Measurements from ENCODE around the gene KISS1. TPM values are rescaled to one million over a fixed set of nuclear protein-coding genes. Genes with fewer than 3 reads are reported as not detected.

The KISS1 gene
- total RNA-seq, 1 donor from 2014 or later: not detected

- DNase-seq (peak; percentile 44), ATAC-seq (peak; percentile 87)
- intact Hi-C loops (cut with micrococcal nuclease): no loop called here
Observed at GRCh38 chr1:204198348-204199340, 2.4 kb upstream of the KISS1 start.

GRCh38 chr1:204197068-204197467 lies 777 bp upstream of the KISS1 start:
- no peak for DNase-seq
- ATAC-seq: no peak
- intact Hi-C loops (cut with micrococcal nuclease): no loop called here

GRCh38 chr1:204194771-204195170 lies 1.5 kb downstream of the KISS1 start:
- DNase-seq (no peak), ATAC-seq (no peak)
- intact Hi-C loops (cut with micrococcal nuclease): no loop called here

- intact Hi-C loops (cut with micrococcal nuclease): no loop called here
- DNase-seq (no peak), ATAC-seq (no peak)
Observed at GRCh38 chr1:204194080-204194479, 2.2 kb downstream of the KISS1 start.

- no peak for ATAC-seq
- intact Hi-C loops (cut with micrococcal nuclease): no loop called here
- no peak for DNase-seq
Observed at GRCh38 chr1:204192589-204193352, 3.5 kb downstream of the KISS1 start.

GRCh38 chr1:204192046-204192445 lies 4.2 kb downstream of the KISS1 start:
- intact Hi-C loops (cut with micrococcal nuclease): no loop called here
- DNase-seq (no peak), ATAC-seq (no peak)

- DNase-seq: no peak
- intact Hi-C loops (cut with micrococcal nuclease): no loop called here
Observed at GRCh38 chr1:204191456-204191855, 4.8 kb downstream of the KISS1 start.

GRCh38 chr1:204190212-204191211 lies 5.8 kb downstream of the KISS1 start:
- peak; percentile 32 for DNase-seq
- ATAC-seq: peak; percentile 59

More at GRCh38 chr1:204191456-204191855, 4.8 kb downstream of the KISS1 start:
- peak; percentile 20 for ATAC-seq

GRCh38 chr1:204188959-204189639 lies 7.2 kb downstream of the KISS1 start:
- intact Hi-C loops (cut with micrococcal nuclease): no loop called here
- ATAC-seq: no peak
- DNase-seq: no peak

More at GRCh38 chr1:204190212-204191211, 5.8 kb downstream of the KISS1 start:
- intact Hi-C loops (cut with micrococcal nuclease): no loop called here

GRCh38 chr1:204186597-204186996 lies 9.7 kb downstream of the KISS1 start:
- DNase-seq (no peak), ATAC-seq (no peak)
- intact Hi-C loops (cut with micrococcal nuclease): no loop called here

- DNase-seq (no peak), ATAC-seq (no peak)
- intact Hi-C loops (cut with micrococcal nuclease): no loop called here
Observed at GRCh38 chr1:204181116-204181515, 15.2 kb downstream of the KISS1 start.

GRCh38 chr1:204180133-204180532 lies 16.2 kb downstream of the KISS1 start:
- ATAC-seq (no peak), DNase-seq (no peak)
- intact Hi-C loops (cut with micrococcal nuclease): no loop called here

GRCh38 chr1:204178487-204179281 lies 17.6 kb downstream of the KISS1 start:
- no peak for DNase-seq
- no peak for ATAC-seq
- intact Hi-C loops (cut with micrococcal nuclease): no loop called here

- DNase-seq: no peak
- no peak for ATAC-seq
- intact Hi-C loops (cut with micrococcal nuclease): no loop called here
Observed at GRCh38 chr1:204177133-204177532, 19.2 kb downstream of the KISS1 start.

- intact Hi-C loops (cut with micrococcal nuclease): no loop called here
- DNase-seq (no peak), ATAC-seq (no peak)
Observed at GRCh38 chr1:204176049-204176448, 20.2 kb downstream of the KISS1 start.

GRCh38 chr1:204174958-204175357 lies 21.3 kb downstream of the KISS1 start:
- intact Hi-C loops (cut with micrococcal nuclease): no loop called here
- DNase-seq: no peak
- ATAC-seq: no peak

GRCh38 chr1:204172404-204173029 lies 23.8 kb downstream of the KISS1 start:
- DNase-seq: no peak
- ATAC-seq: no peak
- intact Hi-C loops (cut with micrococcal nuclease): no loop called here
